ENCODE data around the gene CLMN.

DNA sequence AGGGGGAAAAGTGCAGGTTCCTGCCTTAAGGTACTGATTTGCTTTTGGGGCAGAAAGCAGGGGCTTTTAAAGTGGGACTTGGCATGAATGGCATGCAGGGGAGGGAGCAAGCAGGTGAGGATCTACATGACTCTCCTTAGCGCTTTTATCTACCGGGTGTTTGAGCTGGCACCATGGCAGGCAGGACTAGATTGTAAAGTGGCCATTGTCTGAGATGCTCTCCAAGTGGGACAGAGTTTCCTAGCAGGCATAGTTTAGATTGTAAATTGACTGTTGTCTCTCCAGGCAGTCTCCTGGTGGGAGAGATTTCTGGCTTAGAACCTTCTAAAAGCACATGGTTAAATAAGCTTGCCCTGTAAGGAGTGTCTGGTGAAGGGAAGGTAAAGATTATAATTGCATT is 157.1 kb downstream of the CLMN start:
- TF ChIP-seq POLR2A (IDR thresholded peaks at IDR 0.05) (no peak), CTCF (IDR thresholded peaks at IDR 0.05) (no peak)
